Measurements from ENCODE around the gene DMC1.

- TF ChIP-seq POLR2A (IDR thresholded peaks at IDR 0.05) (no peak), POLR2AphosphoS5 (IDR thresholded peaks at IDR 0.05) (no peak), CTCF (IDR thresholded peaks at IDR 0.05) (no peak)
Observed at GRCh38 chr22:38477585-38477984, 92.4 kb downstream of the DMC1 start.

Measured in breast epithelium (tissue), 3 donors.